MCF 10A (cell line): ENCODE results near the gene SVOP. TPM values are rescaled to one million over a fixed set of nuclear protein-coding genes. Genes with fewer than 3 reads are reported as not detected.

Experiments used
- BruUV-seq: library from RNA; stranded (reverse); fragments of 400-500 nt; replicated peaks from 2 replicates; lab custom pipeline; 2021; lab: Mats Ljungman, UMichigan
- CTCF ChIA-PET: fragments of 300-600 bp; sonication (Branson Sonifier 250); formaldehyde crosslinking; extraction: SDS; loops from one replicate; lab custom pipeline; 2021; ENCODE audit warnings: antibody characterized with exemption, inconsistent platforms; lab: Yijun Ruan, JAX
- POLR2A ChIA-PET: fragments of 300-600, 350-650 bp; sonication (Branson Sonifier 250); formaldehyde crosslinking; extraction: SDS; loops from one replicate; lab custom pipeline; 2020; ENCODE audit warnings: antibody characterized with exemption, inconsistent platforms; lab: Yijun Ruan, JAX
- DNase-seq: peaks from one replicate; pipeline ENCODE4 v3.0.0-alpha.2; 2018; ENCODE audit not compliant: unreplicated experiment
- H3K27ac Mint-ChIP-seq: one replicate; pipeline ENCODE4 v1.8.0; 2022; ENCODE audit warnings: mild to moderate bottlenecking, low read depth, mixed read lengths; ENCODE audit not compliant: unreplicated experiment
- H3K27me3 Mint-ChIP-seq: one replicate; pipeline ENCODE4 v1.8.0; 2022; ENCODE audit warnings: mixed read lengths; ENCODE audit not compliant: insufficient read depth, unreplicated experiment
- H3K36me3 Mint-ChIP-seq: one replicate; pipeline ENCODE4 v1.8.0; 2022; ENCODE audit warnings: mild to moderate bottlenecking, moderate library complexity, mixed read lengths; ENCODE audit not compliant: insufficient read depth, unreplicated experiment
- H3K4me1 Mint-ChIP-seq: one replicate; pipeline ENCODE4 v1.8.0; 2022; ENCODE audit warnings: mixed read lengths; ENCODE audit not compliant: insufficient read depth, unreplicated experiment
- H3K4me3 Mint-ChIP-seq: one replicate; pipeline ENCODE4 v1.8.0; 2022; ENCODE audit warnings: mild to moderate bottlenecking, moderate library complexity, mixed read lengths; ENCODE audit not compliant: unreplicated experiment
- H3K9me3 Mint-ChIP-seq: one replicate; pipeline ENCODE4 v1.8.0; 2022; ENCODE audit warnings: mixed read lengths; ENCODE audit not compliant: unreplicated experiment
- CTCF ChIP-seq: fragments of 200-600 bp; IDR thresholded peaks from one replicate; pipeline ENCODE4 v1.8.0; 2022; ENCODE audit warnings: antibody characterized with exemption, mild to moderate bottlenecking; ENCODE audit not compliant: unreplicated experiment
- intact Hi-C: fragments of 100-400 bp; cut with micrococcal nuclease; formaldehyde crosslinking; loops from 2 replicates; pipeline ENCODE4 v1.14.1; 2022
- total RNA-seq: library from RNA; stranded (reverse); gene quantifications from 2 replicates; pipeline ENCODE4 v1.2.3, GENCODE V29; 2022

SVOP gene
- total RNA-seq, 1 experiment from 2014 or later = not detected

- no peak for DNase-seq
- intact Hi-C loops = no loop called here
- Mint-ChIP-seq H3K4me1 (no peaks in the 10 kb centered on the region), H3K27ac (no peak overlapping the region), H3K36me3 (peaks cover 30% of the 10 kb centered on the region), H3K9me3 (no peaks in the 10 kb centered on the region), H3K27me3 (no peaks in the 10 kb centered on the region), H3K4me3 (no peak overlapping the region)
- TF ChIP-seq CTCF = no peak
- POLR2A ChIA-PET = interaction anchor here (1.4 kb wide), 1 partner anchor 27 kb away, joined by 4 read pairs; no protein-coding TSS in a partner anchor
- no TSS peak for BruUV-seq
- CTCF ChIA-PET = no interaction called here
These were observed 44.4 kb upstream of the SVOP start for GRCh38 chr12:109065154-109065852.

- H3K27me3 Mint-ChIP-seq = no peaks in the 10 kb centered on the region
- BruUV-seq = no TSS peak
- ChIA-PET CTCF (no interaction called here), POLR2A (interaction anchor here (0.7 to 1.1 kb wide), 2 partner anchors 10 to 35 kb away, joined by 3 to 4 read pairs; no protein-coding TSS in a partner anchor)
- intact Hi-C loops = no loop called here
- H3K36me3 Mint-ChIP-seq = peaks cover 23% of the 10 kb centered on the region
- DNase-seq = no peak
- H3K9me3 Mint-ChIP-seq = no peaks in the 10 kb centered on the region
- TF ChIP-seq CTCF = no peak
- H3K27ac Mint-ChIP-seq = no peak overlapping the region
- no peak overlapping the region for H3K4me3 Mint-ChIP-seq
- no peaks in the 10 kb centered on the region for H3K4me1 Mint-ChIP-seq
These were observed 43.3 kb upstream of the SVOP start for GRCh38 chr12:109064143-109064542.

GRCh38 chr12:109058773-109059172, 37.9 kb upstream of the SVOP start:
- Mint-ChIP-seq H3K4me1 (peaks cover 3% of the 10 kb centered on the region), H3K9me3 (no peaks in the 10 kb centered on the region), H3K27ac (no peak overlapping the region), H3K27me3 (no peaks in the 10 kb centered on the region), H3K4me3 (no peak overlapping the region), H3K36me3 (peaks cover 41% of the 10 kb centered on the region)
- DNase-seq = no peak
- POLR2A ChIA-PET = no interaction called here
- CTCF ChIA-PET = interaction anchor here (0.7 kb wide), 2 partner anchors 14 to 1080 kb away, joined by 3 to 4 read pairs; no protein-coding TSS in a partner anchor
- no peak for TF ChIP-seq CTCF
- intact Hi-C loops = no loop called here
- BruUV-seq = no TSS peak

GRCh38 chr12:109057376-109057775, 36.5 kb upstream of the SVOP start:
- Mint-ChIP-seq H3K9me3 (no peaks in the 10 kb centered on the region), H3K27ac (no peak overlapping the region), H3K27me3 (no peaks in the 10 kb centered on the region), H3K4me3 (no peak overlapping the region), H3K4me1 (peaks cover 6% of the 10 kb centered on the region), H3K36me3 (peaks cover 31% of the 10 kb centered on the region)
- ChIA-PET POLR2A (no interaction called here), CTCF (no interaction called here)
- intact Hi-C loops = no loop called here
- no peak for TF ChIP-seq CTCF
- BruUV-seq = no TSS peak
- no peak for DNase-seq
